Measurements from ENCODE around the gene KCNIP3.

KCNIP3 gene

DNA sequence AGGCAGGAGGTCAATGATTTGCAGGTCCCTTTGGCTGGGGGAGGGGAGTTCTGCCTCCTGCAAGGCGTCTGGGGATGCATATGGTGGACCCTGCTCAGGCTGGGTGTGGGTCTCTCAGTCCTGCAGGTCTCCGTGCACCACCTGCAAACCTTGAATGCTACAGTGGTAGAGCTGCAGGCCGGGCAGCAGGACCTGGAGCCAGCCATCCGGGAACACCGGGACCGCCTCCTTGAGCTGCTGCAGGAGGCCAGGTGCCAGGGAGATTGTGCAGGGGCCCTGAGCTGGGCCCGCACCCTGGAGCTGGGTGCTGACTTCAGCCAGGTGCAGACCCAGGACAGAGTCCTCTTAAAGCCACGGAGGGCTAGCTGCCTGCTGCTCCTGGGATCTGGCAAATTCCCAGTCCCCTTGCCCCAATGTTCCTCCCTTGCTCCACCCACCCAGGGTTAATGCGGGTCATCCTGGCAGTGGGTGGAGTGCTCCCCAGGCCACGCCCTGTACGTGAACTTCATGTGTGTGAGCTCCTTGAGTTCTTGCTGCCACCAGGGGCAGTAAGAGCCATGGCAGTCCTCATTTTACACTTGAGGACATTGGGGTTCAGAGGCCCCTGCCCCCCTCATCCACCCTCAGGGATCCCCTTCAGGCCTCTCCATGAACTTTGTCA, 19.8 kb upstream of the KCNIP3 start:
- no peak overlapping the region for H3K27ac ChIP-seq

DNA sequence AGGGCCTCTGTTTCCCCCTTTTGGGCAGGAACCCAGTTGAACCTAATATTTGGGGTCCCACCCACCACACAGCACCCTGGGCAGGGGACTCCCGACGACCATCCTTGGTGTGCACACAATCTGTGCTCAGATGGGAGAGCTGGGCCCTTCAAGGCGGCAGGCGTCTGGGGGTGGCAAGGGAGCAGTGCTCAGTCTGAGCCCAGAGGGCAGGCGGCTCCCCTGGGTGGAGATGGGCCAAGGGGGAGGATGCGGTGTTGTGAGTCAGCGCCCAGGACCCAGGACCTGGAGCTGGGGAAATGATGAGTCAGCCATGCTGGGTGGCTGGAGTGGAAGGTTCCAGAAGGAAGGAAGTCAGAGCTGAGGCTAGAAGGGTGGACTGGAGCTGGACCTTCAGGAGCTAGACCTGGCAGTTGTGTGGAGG, 19.1 kb upstream of the KCNIP3 start:
- TF ChIP-seq EZH2 (IDR thresholded peaks at IDR 0.05) (no peak), FOXP2 (optimal IDR thresholded peaks at IDR 0.05; ENCODE audit: control extremely low read depth, extremely low read length, insufficient read depth) (no peak), POLR2AphosphoS5 (IDR thresholded peaks at IDR 0.05; ENCODE audit: borderline replicate concordance, low read depth, low read length) (no peak)
- Histone ChIP-seq H3K36me3 (ENCODE audit: insufficient read depth, low read length) (no peaks in the 10 kb centered on the region), H3K4me3 (no peak overlapping the region), H3K9ac (ENCODE audit: insufficient read length) (no peak overlapping the region), H3K27ac (no peak overlapping the region), H3K9me3 (ENCODE audit: low read depth, low read length) (no peaks in the 10 kb centered on the region)
- DNase-seq (ENCODE audit: low read depth, low spot score) = no peak

More for the DNA sequence above, 19.8 kb upstream of the KCNIP3 start:
- H3K9me3 ChIP-seq (ENCODE audit: low read depth, low read length) = no peaks in the 10 kb centered on the region
- H3K9ac ChIP-seq (ENCODE audit: insufficient read length) = no peak overlapping the region
- H3K4me3 ChIP-seq = no peak overlapping the region
- H3K36me3 ChIP-seq (ENCODE audit: insufficient read depth, low read length) = no peaks in the 10 kb centered on the region
- TF ChIP-seq EZH2 (IDR thresholded peaks at IDR 0.05) = no peak
- no peak for TF ChIP-seq POLR2AphosphoS5 (IDR thresholded peaks at IDR 0.05; ENCODE audit: borderline replicate concordance, low read depth, low read length)
- no peak for TF ChIP-seq FOXP2 (optimal IDR thresholded peaks at IDR 0.05; ENCODE audit: control extremely low read depth, extremely low read length, insufficient read depth)
- DNase-seq (ENCODE audit: low read depth, low spot score) = no peak

DNA sequence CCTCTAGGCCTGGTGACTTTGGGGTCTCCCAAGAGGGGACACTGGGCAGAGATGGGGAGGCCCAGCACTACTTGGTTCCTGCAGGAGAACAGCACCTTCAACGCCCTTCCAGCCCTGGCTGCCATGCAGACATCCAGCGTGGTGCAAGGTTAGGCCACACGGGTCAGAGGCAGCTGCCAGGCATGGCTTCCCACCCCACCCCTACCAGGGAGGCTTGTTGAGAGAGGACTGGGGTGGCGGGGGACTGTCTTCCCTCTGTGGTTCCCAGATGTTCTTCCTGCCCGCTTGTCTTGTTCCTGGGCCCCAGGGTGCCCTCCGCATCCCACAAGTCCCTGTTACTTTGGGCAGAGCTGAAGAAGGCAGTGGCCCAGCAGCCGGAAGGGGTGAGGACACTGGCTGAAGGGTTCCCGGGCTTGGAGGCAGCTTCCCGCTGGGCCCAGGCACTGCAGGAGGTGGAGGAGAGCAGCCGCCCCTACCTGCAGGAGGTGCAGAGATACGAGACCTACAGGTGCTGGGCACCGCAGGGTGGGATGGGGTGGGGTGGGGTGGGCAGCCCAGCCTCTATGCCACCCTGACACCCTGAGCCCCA, 18.4 kb upstream of the KCNIP3 start:
- Histone ChIP-seq H3K4me3 (no peak overlapping the region), H3K36me3 (ENCODE audit: insufficient read depth, low read length) (no peaks in the 10 kb centered on the region), H3K9me3 (ENCODE audit: low read depth, low read length) (no peaks in the 10 kb centered on the region), H3K27ac (no peak overlapping the region), H3K9ac (ENCODE audit: insufficient read length) (no peak overlapping the region)
- TF ChIP-seq EZH2 (IDR thresholded peaks at IDR 0.05) (no peak), FOXP2 (optimal IDR thresholded peaks at IDR 0.05; ENCODE audit: control extremely low read depth, extremely low read length, insufficient read depth) (no peak), POLR2AphosphoS5 (IDR thresholded peaks at IDR 0.05; ENCODE audit: borderline replicate concordance, low read depth, low read length) (no peak)
- no peak for DNase-seq (ENCODE audit: low read depth, low spot score)

DNA sequence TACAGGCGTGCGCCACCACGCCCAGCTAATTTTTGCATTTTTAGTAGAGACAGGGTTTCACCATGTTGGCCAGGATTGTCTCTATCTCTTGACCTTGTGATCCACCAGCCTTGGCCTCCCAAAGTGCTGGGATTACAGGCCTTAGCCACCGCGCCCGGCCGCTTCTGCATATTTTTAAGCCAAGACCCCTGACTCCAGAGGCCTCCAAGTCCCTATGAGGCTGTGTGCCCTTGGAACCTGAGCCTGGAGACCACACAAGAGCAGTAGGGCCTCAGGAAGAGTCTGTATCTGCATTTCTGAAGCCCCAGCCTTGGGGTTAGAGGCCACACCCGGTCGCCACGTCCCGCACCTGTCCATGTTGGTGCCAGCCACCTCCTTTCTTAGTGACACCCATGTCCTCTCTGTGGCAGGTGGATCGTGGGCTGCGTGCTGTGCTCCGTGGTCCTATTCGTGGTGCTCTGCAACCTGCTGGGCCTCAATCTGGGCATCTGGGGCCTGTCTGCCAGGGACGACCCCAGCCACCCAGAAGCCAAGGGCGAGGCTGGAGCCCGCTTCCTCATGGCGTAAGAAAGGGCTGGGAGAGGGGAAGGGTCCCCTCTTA, 17.6 kb upstream of the KCNIP3 start:
- no peak for TF ChIP-seq FOXP2 (optimal IDR thresholded peaks at IDR 0.05; ENCODE audit: control extremely low read depth, extremely low read length, insufficient read depth)
- no peak for TF ChIP-seq POLR2AphosphoS5 (IDR thresholded peaks at IDR 0.05; ENCODE audit: borderline replicate concordance, low read depth, low read length)
- no peak for TF ChIP-seq EZH2 (IDR thresholded peaks at IDR 0.05)
- H3K4me3 ChIP-seq = no peak overlapping the region
- H3K9me3 ChIP-seq (ENCODE audit: low read depth, low read length) = no peaks in the 10 kb centered on the region
- H3K9ac ChIP-seq (ENCODE audit: insufficient read length) = no peak overlapping the region
- no peak overlapping the region for H3K27ac ChIP-seq
- no peaks in the 10 kb centered on the region for H3K36me3 ChIP-seq (ENCODE audit: insufficient read depth, low read length)
- DNase-seq (ENCODE audit: low read depth, low spot score) = no peak

DNA sequence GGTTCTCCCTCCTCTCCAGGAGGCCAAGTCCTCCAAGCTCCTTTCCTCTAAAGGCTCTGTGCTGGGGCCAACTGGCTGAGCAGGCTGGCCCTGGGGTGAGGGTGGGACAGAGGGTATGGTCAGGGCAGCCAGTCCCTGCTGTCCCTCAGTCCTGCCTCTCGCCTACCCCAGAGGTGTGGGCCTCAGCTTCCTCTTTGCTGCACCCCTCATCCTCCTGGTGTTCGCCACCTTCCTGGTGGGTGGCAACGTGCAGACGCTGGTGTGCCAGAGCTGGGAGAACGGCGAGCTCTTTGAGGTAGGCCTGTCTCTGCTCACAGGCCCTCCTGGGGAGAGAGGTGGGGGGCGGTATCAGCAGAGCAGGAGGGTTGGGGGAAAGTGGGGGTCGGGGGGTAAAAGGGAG, 16.1 kb upstream of the KCNIP3 start:
- Histone ChIP-seq H3K27ac (no peak overlapping the region), H3K9me3 (ENCODE audit: low read depth, low read length) (no peaks in the 10 kb centered on the region), H3K9ac (ENCODE audit: insufficient read length) (no peak overlapping the region), H3K4me3 (no peak overlapping the region), H3K36me3 (ENCODE audit: insufficient read depth, low read length) (no peaks in the 10 kb centered on the region)
- TF ChIP-seq FOXP2 (optimal IDR thresholded peaks at IDR 0.05; ENCODE audit: control extremely low read depth, extremely low read length, insufficient read depth) (no peak), EZH2 (IDR thresholded peaks at IDR 0.05) (no peak), POLR2AphosphoS5 (IDR thresholded peaks at IDR 0.05; ENCODE audit: borderline replicate concordance, low read depth, low read length) (no peak)
- no peak for DNase-seq (ENCODE audit: low read depth, low spot score)

DNA sequence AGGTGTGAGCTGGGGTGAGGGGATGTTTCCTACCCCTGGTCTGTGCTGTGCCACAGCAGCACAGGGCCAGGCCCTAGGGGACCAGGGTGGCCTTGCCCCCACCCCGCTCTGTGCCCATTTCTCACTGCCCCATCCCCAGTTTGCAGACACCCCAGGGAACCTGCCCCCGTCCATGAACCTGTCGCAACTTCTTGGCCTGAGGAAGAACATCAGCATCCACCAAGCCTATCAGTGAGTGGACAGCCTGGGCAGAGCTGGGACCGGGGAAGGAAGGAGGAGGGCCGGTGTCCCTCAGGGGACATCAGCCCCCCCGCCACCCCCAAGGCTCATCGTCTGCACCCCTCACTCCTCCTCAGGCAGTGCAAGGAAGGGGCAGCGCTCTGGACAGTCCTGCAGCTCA, 15.4 kb upstream of the KCNIP3 start:
- H3K4me3 ChIP-seq = no peak overlapping the region
- TF ChIP-seq FOXP2 (optimal IDR thresholded peaks at IDR 0.05; ENCODE audit: control extremely low read depth, extremely low read length, insufficient read depth) = no peak
- TF ChIP-seq POLR2AphosphoS5 (IDR thresholded peaks at IDR 0.05; ENCODE audit: borderline replicate concordance, low read depth, low read length) = no peak
- no peak for TF ChIP-seq EZH2 (IDR thresholded peaks at IDR 0.05)
- H3K9me3 ChIP-seq (ENCODE audit: low read depth, low read length) = no peaks in the 10 kb centered on the region
- DNase-seq (ENCODE audit: low read depth, low spot score) = no peak
- H3K9ac ChIP-seq (ENCODE audit: insufficient read length) = no peak overlapping the region
- no peaks in the 10 kb centered on the region for H3K36me3 ChIP-seq (ENCODE audit: insufficient read depth, low read length)
- H3K27ac ChIP-seq = no peak overlapping the region

DNA sequence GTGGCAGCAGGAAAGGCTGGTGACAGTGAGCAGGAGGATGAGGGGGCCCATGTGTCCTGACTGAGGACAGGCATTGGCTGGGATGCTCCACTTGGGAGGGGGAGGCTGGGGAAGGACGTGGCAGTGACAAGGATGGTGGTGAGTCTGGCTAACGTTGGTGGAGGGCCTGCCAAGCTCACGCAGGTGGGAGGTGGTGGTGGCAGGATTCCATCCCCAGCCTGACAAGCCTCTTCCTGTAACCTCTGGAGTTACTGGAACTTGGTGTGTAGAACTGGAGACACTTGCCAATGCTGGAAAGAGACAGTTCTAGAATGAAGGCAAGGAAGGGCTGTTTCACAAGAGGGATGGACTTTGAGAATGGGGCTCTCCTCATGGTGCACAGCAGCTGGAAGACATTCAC, 14.7 kb upstream of the KCNIP3 start:
- H3K27ac ChIP-seq = no peak overlapping the region
- TF ChIP-seq POLR2AphosphoS5 (IDR thresholded peaks at IDR 0.05; ENCODE audit: borderline replicate concordance, low read depth, low read length) = no peak
- no peak for TF ChIP-seq FOXP2 (optimal IDR thresholded peaks at IDR 0.05; ENCODE audit: control extremely low read depth, extremely low read length, insufficient read depth)
- no peak for TF ChIP-seq EZH2 (IDR thresholded peaks at IDR 0.05)
- no peaks in the 10 kb centered on the region for H3K9me3 ChIP-seq (ENCODE audit: low read depth, low read length)
- no peaks in the 10 kb centered on the region for H3K36me3 ChIP-seq (ENCODE audit: insufficient read depth, low read length)
- no peak overlapping the region for H3K4me3 ChIP-seq
- no peak overlapping the region for H3K9ac ChIP-seq (ENCODE audit: insufficient read length)
- DNase-seq (ENCODE audit: low read depth, low spot score) = no peak

DNA sequence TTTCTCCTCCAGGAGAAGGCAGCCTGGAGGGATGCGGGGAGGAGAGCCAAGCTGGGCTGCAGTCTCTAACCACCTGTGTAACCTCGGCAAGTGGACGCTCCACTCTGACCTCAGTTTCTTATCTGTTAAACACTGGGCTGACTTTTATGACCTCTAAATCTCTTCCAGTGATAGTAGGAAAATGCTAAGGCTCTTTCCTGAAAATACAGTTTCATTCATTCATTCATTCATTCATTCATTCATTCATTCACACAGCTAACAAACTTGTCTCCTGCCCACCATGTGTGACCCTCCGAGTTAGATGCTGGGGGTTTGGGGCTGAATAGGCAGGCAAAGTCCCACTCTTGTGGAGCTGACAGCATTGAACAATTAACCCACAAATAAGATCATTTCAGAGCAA, 13.6 kb upstream of the KCNIP3 start:
- Histone ChIP-seq H3K9ac (ENCODE audit: insufficient read length) (no peak overlapping the region), H3K4me3 (no peak overlapping the region), H3K27ac (no peak overlapping the region), H3K36me3 (ENCODE audit: insufficient read depth, low read length) (no peaks in the 10 kb centered on the region), H3K9me3 (ENCODE audit: low read depth, low read length) (no peaks in the 10 kb centered on the region)
- TF ChIP-seq EZH2 (IDR thresholded peaks at IDR 0.05) (no peak), FOXP2 (optimal IDR thresholded peaks at IDR 0.05; ENCODE audit: control extremely low read depth, extremely low read length, insufficient read depth) (no peak), POLR2AphosphoS5 (IDR thresholded peaks at IDR 0.05; ENCODE audit: borderline replicate concordance, low read depth, low read length) (no peak)
- DNase-seq (ENCODE audit: low read depth, low spot score) = no peak
